ENCODE measurements around the gene ZNF385B.
A peak's percentile ranks its signal among the peaks of the same experiment; 100 is the strongest.
"Not testable (repeated sequence)": the region's sequence is repeated elsewhere in the genome, so short reads cannot be mapped to it uniquely, and the experiment has no call there.

Gene ZNF385B

GRCh38 chr2:179487010-179487731 is 374.2 kb downstream of the ZNF385B start:
- no peak for DNase-seq (ENCODE audit: low spot score)

- no peak for DNase-seq (ENCODE audit: low spot score)
These were observed 378.3 kb downstream of the ZNF385B start for GRCh38 chr2:179483131-179483530.

GRCh38 chr2:179479947-179480346 is 381.5 kb downstream of the ZNF385B start:
- no peak for DNase-seq (ENCODE audit: low spot score)

GRCh38 chr2:179478771-179479170 is 382.6 kb downstream of the ZNF385B start:
- DNase-seq (ENCODE audit: low spot score), result no peak

- DNase-seq (ENCODE audit: low spot score), result no peak
These were observed 390.4 kb downstream of the ZNF385B start for GRCh38 chr2:179470992-179471391.

GRCh38 chr2:179470089-179470488 is 391.3 kb downstream of the ZNF385B start:
- DNase-seq (ENCODE audit: low spot score), result no peak

GRCh38 chr2:179467960-179468359 is 393.5 kb downstream of the ZNF385B start:
- DNase-seq (ENCODE audit: low spot score), result no peak

- DNase-seq (ENCODE audit: low spot score), result no peak
These were observed 394.3 kb downstream of the ZNF385B start for GRCh38 chr2:179467111-179467510.

GRCh38 chr2:179461420-179461819 is 400.0 kb downstream of the ZNF385B start:
- DNase-seq (ENCODE audit: low spot score), result no peak

- DNase-seq (ENCODE audit: low spot score), result peak; percentile 70
These were observed 401.1 kb downstream of the ZNF385B start for GRCh38 chr2:179460181-179460929.

- not testable (repeated sequence) for DNase-seq (ENCODE audit: low spot score)
These were observed 403.3 kb downstream of the ZNF385B start for GRCh38 chr2:179458113-179458512.

GRCh38 chr2:179455824-179456223 is 405.6 kb downstream of the ZNF385B start:
- no peak for DNase-seq (ENCODE audit: low spot score)

- no peak for DNase-seq (ENCODE audit: low spot score)
These were observed 406.3 kb downstream of the ZNF385B start for GRCh38 chr2:179455172-179455524.

GRCh38 chr2:179454443-179455171 is 406.8 kb downstream of the ZNF385B start:
- DNase-seq (ENCODE audit: low spot score), result peak; percentile 36

GRCh38 chr2:179449010-179449409 is 412.4 kb downstream of the ZNF385B start:
- no peak for DNase-seq (ENCODE audit: low spot score)

- DNase-seq (ENCODE audit: low spot score), result no peak
These were observed 413.5 kb downstream of the ZNF385B start for GRCh38 chr2:179447839-179448447.

GRCh38 chr2:179447421-179447820 is 414.0 kb downstream of the ZNF385B start:
- no peak for DNase-seq (ENCODE audit: low spot score)

GRCh38 chr2:179446476-179447141 is 414.8 kb downstream of the ZNF385B start:
- no peak for DNase-seq (ENCODE audit: low spot score)

GRCh38 chr2:179444056-179444455 is 417.4 kb downstream of the ZNF385B start:
- no peak for DNase-seq (ENCODE audit: low spot score)

- no peak for DNase-seq (ENCODE audit: low spot score)
These were observed 418.2 kb downstream of the ZNF385B start for GRCh38 chr2:179443180-179443579.

- no peak for DNase-seq (ENCODE audit: low spot score)
These were observed 419.2 kb downstream of the ZNF385B start for GRCh38 chr2:179442206-179442605.

GRCh38 chr2:179441551-179441950 is 419.9 kb downstream of the ZNF385B start:
- no peak for DNase-seq (ENCODE audit: low spot score)
